Mesothelial cell of epicardium (in vitro differentiated cells): ENCODE results near the gene AXIN1. TPM values are rescaled to one million over a fixed set of nuclear protein-coding genes. Genes with fewer than 3 reads are reported as not detected.

Source experiments
- DNase-seq, 2 experiments: peaks; one replicate each; pipeline ENCODE4 v3.0.0; 2021; ENCODE audit warnings: low spot score in 2 of 2; ENCODE audit not compliant: unreplicated experiment in 2 of 2
- H3K27ac Mint-ChIP-seq: 2 replicates; pipeline ENCODE4 v1.8.0; 2021; ENCODE audit warnings: mixed read lengths
- H3K27me3 Mint-ChIP-seq: 2 replicates; pipeline ENCODE4 v1.8.0; 2021; ENCODE audit warnings: low read depth, mixed read lengths
- H3K36me3 Mint-ChIP-seq: 2 replicates; pipeline ENCODE4 v1.8.0; 2021; ENCODE audit warnings: mixed read lengths
- H3K4me1 Mint-ChIP-seq: 2 replicates; pipeline ENCODE4 v1.8.0; 2021; ENCODE audit warnings: mixed read lengths
- H3K4me3 Mint-ChIP-seq: 2 replicates; pipeline ENCODE4 v1.8.0; 2021; ENCODE audit warnings: mild to moderate bottlenecking, moderate library complexity, mixed read lengths
- H3K9me3 Mint-ChIP-seq: 2 replicates; pipeline ENCODE4 v1.8.0; 2021; ENCODE audit warnings: mixed read lengths
- total RNA-seq: library from RNA; stranded (reverse); gene quantifications from 3 replicates; pipeline ENCODE4 v1.2.1, GENCODE V29; 2021
- TF ChIP-seq, protein P1 (sequence below): fragments of 200-600 bp; sonication (generic); IDR thresholded peaks from one replicate; pipeline ENCODE4 v1.5.0; 2021; ENCODE audit warnings: antibody characterized with exemption; ENCODE audit not compliant: unreplicated experiment

AXIN1 gene
- total RNA-seq, 1 donor from 2014 or later = 33.2 TPM

DNA sequence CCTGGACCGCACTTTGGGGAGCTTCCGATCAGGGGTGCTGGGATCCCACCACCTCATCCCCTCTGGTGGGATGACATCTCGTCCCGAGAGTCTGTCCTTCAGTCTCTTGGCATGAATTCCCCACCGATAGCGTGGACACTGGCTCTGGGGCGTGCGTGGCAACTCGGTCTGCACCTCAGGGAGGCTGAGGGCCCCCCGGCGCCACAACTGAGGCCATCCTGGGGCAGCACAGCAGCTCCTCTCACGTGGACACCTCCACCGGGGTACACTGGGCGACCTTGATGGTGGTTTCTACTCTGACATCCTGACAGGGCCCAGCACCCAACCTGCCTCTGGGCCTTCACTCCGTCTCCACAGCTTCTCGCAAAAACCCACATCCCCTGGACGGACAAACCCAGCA lies 61.0 kb downstream of the AXIN1 start:
- DNase-seq = no peak
- no peaks in the 10 kb centered on the region for H3K9me3 Mint-ChIP-seq
- TF ChIP-seq, protein P1, sequence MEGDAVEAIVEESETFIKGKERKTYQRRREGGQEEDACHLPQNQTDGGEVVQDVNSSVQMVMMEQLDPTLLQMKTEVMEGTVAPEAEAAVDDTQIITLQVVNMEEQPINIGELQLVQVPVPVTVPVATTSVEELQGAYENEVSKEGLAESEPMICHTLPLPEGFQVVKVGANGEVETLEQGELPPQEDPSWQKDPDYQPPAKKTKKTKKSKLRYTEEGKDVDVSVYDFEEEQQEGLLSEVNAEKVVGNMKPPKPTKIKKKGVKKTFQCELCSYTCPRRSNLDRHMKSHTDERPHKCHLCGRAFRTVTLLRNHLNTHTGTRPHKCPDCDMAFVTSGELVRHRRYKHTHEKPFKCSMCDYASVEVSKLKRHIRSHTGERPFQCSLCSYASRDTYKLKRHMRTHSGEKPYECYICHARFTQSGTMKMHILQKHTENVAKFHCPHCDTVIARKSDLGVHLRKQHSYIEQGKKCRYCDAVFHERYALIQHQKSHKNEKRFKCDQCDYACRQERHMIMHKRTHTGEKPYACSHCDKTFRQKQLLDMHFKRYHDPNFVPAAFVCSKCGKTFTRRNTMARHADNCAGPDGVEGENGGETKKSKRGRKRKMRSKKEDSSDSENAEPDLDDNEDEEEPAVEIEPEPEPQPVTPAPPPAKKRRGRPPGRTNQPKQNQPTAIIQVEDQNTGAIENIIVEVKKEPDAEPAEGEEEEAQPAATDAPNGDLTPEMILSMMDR = no peak
- H3K27ac Mint-ChIP-seq = no peak overlapping the region
- peaks cover 16% of the 10 kb centered on the region for H3K36me3 Mint-ChIP-seq
- no peaks in the 10 kb centered on the region for H3K27me3 Mint-ChIP-seq
- H3K4me1 Mint-ChIP-seq = no peaks in the 10 kb centered on the region
- H3K4me3 Mint-ChIP-seq = no peak overlapping the region

DNA sequence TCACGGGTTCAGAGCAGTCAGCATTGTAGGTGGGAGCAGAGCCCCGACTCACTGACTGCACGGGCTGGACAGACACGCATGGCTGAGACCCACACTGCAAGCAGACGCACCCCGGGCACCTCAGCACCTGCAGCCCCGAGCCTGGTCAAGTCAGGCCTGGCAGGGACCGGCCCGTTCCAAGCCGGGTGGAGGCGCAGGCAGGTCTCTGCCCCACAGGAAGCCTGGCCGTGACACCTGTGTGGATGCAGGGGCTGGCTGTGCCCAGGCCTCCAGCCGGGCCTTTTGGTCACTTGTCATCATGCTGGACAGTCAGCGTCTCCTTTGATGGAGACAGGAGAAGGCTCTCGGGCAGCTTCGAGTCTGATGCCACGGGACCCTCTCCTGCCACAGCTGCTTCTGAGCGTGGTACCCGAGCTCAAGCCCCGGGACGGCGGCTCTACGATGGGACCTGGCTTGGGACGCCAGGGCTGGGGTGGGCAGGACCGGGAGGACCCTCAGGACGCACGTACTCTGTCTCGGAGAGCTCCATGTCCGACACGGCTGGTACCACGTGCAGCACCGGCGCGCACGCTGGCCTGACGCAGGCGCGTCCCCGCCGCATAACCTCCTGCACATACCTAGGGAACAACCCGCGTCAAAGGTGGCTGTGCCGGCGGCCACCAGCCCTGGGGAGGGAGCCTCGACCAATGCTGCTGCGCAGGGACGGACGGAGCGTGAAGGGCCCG lies 61.7 kb downstream of the AXIN1 start:
- Mint-ChIP-seq H3K9me3 (no peaks in the 10 kb centered on the region), H3K4me3 (no peak overlapping the region), H3K27me3 (no peaks in the 10 kb centered on the region), H3K36me3 (peaks cover 19% of the 10 kb centered on the region), H3K4me1 (no peaks in the 10 kb centered on the region), H3K27ac (no peak overlapping the region)
- TF ChIP-seq, protein P1 = no peak
- DNase-seq = no peak

DNA sequence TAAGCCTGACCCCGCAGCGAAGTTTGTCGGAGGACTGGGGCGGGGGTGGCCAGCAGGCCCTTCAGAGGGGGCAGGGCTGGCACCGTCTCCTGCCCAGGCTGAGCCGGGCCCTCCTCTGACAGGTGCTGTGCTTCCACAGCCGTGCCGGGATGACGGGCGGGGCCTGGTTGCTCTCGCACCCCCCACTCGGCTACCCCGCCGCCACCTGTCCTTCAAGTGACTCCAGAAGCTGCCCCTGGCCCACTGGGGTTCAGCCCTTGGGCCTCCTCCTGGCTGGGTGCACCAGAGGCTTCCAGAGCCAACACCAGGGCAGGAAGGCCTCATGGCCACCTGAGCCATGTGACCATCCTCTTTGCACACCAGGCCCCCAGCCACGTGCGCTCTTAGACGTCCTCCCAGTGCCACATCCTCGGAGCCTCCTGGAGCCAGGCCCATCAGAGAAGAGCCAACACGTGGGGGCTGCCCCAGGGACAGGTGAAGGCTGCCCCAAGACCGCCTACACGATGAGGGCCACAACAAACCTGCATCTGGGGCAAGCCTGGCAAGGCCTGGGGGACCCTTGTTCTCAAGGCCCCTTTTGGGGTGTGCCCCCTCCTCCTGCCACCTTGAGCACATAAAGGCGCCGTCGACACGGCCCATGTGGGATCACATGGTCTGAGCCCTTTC lies 62.4 kb downstream of the AXIN1 start:
- TF ChIP-seq, protein P1 = no peak
- Mint-ChIP-seq H3K27me3 (no peaks in the 10 kb centered on the region), H3K4me1 (no peaks in the 10 kb centered on the region), H3K27ac (no peak overlapping the region), H3K9me3 (no peaks in the 10 kb centered on the region), H3K4me3 (no peak overlapping the region), H3K36me3 (peaks cover 19% of the 10 kb centered on the region)
- DNase-seq = no peak

DNA sequence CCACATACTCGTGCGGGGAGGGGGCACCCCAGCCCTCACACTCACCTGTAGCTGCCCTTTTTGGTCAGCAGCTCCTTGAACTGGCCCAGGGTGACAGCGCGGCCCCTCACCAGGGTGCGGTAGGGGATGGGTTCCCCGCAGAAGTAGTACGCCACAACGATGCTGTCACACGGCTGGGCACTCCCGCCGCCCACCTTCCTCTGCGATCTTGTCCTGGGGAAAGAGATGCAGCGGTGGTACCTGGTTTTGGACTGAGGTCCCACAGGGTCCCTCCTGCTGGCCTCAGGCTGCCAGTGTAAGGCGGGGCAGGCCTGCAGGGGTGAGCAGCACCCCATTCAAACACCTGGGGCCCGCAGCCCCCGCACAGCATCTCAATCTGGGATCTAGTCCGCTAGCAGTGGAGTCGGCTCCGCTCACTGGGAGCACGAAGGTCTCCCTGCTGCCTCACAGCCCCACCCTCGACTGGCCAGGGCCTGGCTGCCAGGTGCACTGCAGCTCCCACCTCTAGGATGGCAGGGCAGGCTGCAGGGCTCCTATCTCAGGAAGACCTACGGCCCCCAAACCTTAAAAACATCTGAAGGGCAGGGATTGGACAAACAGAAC lies 63.0 kb downstream of the AXIN1 start:
- H3K4me3 Mint-ChIP-seq = no peak overlapping the region
- H3K27ac Mint-ChIP-seq = no peak overlapping the region
- no peaks in the 10 kb centered on the region for H3K27me3 Mint-ChIP-seq
- no peaks in the 10 kb centered on the region for H3K9me3 Mint-ChIP-seq
- TF ChIP-seq, protein P1 = no peak
- no peaks in the 10 kb centered on the region for H3K4me1 Mint-ChIP-seq
- no peak for DNase-seq
- H3K36me3 Mint-ChIP-seq = peaks cover 19% of the 10 kb centered on the region

DNA sequence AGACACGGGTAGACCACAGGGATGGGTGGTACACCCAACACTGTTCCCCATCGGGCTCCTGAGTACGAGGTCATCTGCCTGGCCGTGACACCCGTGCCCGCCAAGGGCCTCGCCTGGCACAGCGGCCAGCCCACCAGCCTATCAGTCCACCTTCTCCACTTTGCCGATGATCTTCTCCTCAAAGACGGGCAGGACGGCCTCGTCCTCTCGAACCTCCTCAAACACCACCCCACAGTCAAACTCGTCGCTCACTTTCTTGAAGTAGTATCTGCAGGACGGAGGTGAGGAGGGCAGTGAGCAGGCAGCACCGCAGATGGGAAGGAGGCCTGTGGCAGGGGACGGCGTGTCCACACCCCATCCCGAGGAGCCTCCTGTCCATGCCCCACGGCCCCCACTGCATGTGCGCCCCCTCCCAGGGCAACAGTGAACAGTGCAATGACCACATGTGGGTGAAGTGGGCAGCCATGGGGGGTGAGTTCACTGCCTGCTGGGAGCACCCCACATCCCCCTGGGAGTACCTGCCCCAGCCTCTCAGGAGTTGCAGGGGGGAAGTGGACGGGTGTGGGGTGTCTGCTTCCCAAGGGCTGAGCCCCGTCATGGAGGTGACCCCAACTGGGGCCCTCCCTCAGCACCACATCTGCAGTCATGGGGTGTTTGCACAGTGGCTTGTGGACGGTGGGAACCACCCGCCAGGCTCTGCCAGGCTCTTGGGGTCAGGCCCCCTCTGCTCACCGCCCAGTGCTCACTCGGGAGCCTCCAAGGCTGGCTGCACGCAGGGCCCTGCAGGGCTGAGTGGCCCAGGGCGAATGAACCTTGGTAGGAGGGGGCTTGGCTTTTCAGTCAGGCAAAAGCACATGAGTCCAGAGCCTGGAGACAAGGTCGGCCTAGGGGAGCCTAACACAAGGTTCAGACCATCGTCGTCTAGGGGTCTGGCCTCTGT lies 64.3 kb downstream of the AXIN1 start:
- Mint-ChIP-seq H3K4me3 (no peak overlapping the region), H3K9me3 (no peaks in the 10 kb centered on the region), H3K4me1 (no peaks in the 10 kb centered on the region), H3K27me3 (no peaks in the 10 kb centered on the region), H3K36me3 (peaks cover 19% of the 10 kb centered on the region), H3K27ac (no peak overlapping the region)
- TF ChIP-seq, protein P1 = no peak
- DNase-seq = no peak
